Measurements from ENCODE around the gene CAP2. TPM values are rescaled to one million over a fixed set of nuclear protein-coding genes. Genes with fewer than 3 reads are reported as not detected.

CAP2 gene
- total and polyA plus RNA-seq, 10 donors, result 0.68 to 2.8 (median 1.8) TPM

GRCh38 chr6:17358515-17358914 is 34.9 kb upstream of the CAP2 start:
- H3K27ac ChIP-seq, result no peak overlapping the region
- no peak for DNase-seq
- H3K9me3 ChIP-seq, result no peaks in the 10 kb centered on the region
- no peak overlapping the region for H3K4me3 ChIP-seq
- H3K4me1 ChIP-seq, result no peaks in the 10 kb centered on the region
- H3K27me3 ChIP-seq (replicated peaks in 1 of 7), result no peaks in the 10 kb centered on the region
- no peaks in the 10 kb centered on the region for H3K36me3 ChIP-seq
- intact Hi-C loops (cut with DNase I; ENCODE audit: low total_unique reads), result no loop called here
- TF ChIP-seq POLR2A (IDR thresholded peaks at IDR 0.05), result no peak
- no peak for TF ChIP-seq CTCF (IDR thresholded peaks at IDR 0.05 in 8 of 11, conservative IDR thresholded peaks at IDR 0.05 in 3 of 11)
- TF ChIP-seq POLR2AphosphoS5 (IDR thresholded peaks at IDR 0.05), result no peak

- 64 to 88% (median 84%) methylated on average over 4 of the region's 4 CpGs for WGBS, 5 donors
- no peak for DNase-seq
- Histone ChIP-seq H3K9me3 (no peaks in the 10 kb centered on the region), H3K27ac (no peak overlapping the region), H3K4me3 (no peak overlapping the region), H3K4me1 (no peaks in the 10 kb centered on the region), H3K27me3 (replicated peaks in 1 of 7) (no peaks in the 10 kb centered on the region), H3K36me3 (no peaks in the 10 kb centered on the region)
- intact Hi-C loops (cut with DNase I; ENCODE audit: low total_unique reads), result no loop called here
- TF ChIP-seq POLR2A (IDR thresholded peaks at IDR 0.05) (no peak), POLR2AphosphoS5 (IDR thresholded peaks at IDR 0.05) (no peak), CTCF (IDR thresholded peaks at IDR 0.05 in 8 of 11, conservative IDR thresholded peaks at IDR 0.05 in 3 of 11) (no peak)
Measured at GRCh38 chr6:17360564-17360963, 32.8 kb upstream of the CAP2 start.

GRCh38 chr6:17361013-17361412 is 32.4 kb upstream of the CAP2 start:
- intact Hi-C loops (cut with DNase I; ENCODE audit: low total_unique reads), result no loop called here
- TF ChIP-seq CTCF (IDR thresholded peaks at IDR 0.05 in 8 of 11, conservative IDR thresholded peaks at IDR 0.05 in 3 of 11) (no peak), POLR2AphosphoS5 (IDR thresholded peaks at IDR 0.05) (no peak), POLR2A (IDR thresholded peaks at IDR 0.05) (no peak)
- H3K36me3 ChIP-seq, result no peaks in the 10 kb centered on the region
- H3K27ac ChIP-seq, result no peak overlapping the region
- 67 to 81% (median 78%) methylated on average over 3 of the region's 3 CpGs for WGBS, 5 donors
- H3K9me3 ChIP-seq, result peaks cover 0 to under 1% (median 0%) of the 10 kb centered on the region in 8 donors
- H3K4me1 ChIP-seq, result no peaks in the 10 kb centered on the region
- DNase-seq, result no peak
- no peaks in the 10 kb centered on the region for H3K27me3 ChIP-seq (replicated peaks in 1 of 7)
- H3K4me3 ChIP-seq, result no peak overlapping the region

- no peak overlapping the region for H3K4me3 ChIP-seq
- H3K36me3 ChIP-seq, result no peaks in the 10 kb centered on the region
- intact Hi-C loops (cut with DNase I; ENCODE audit: low total_unique reads), result no loop called here
- H3K27ac ChIP-seq, result no peak overlapping the region
- DNase-seq, result no peak
- no peak for TF ChIP-seq POLR2A (IDR thresholded peaks at IDR 0.05)
- no peak for TF ChIP-seq CTCF (IDR thresholded peaks at IDR 0.05 in 8 of 11, conservative IDR thresholded peaks at IDR 0.05 in 3 of 11)
- TF ChIP-seq POLR2AphosphoS5 (IDR thresholded peaks at IDR 0.05), result no peak
- H3K4me1 ChIP-seq, result no peaks in the 10 kb centered on the region
- H3K9me3 ChIP-seq, result peaks cover 5 to 37% (median 26%) of the 10 kb centered on the region in 8 donors
- H3K27me3 ChIP-seq (replicated peaks in 1 of 7), result no peaks in the 10 kb centered on the region
Measured at GRCh38 chr6:17365961-17366360, 27.4 kb upstream of the CAP2 start.
